Adipocyte (in vitro differentiated cells): ENCODE results near the gene KCNQ4.

ENCODE experiments used
- DNase-seq: peaks from one replicate; pipeline ENCODE4 v3.0.0-alpha.2; 2015; ENCODE audit warnings: low read depth
- H3K27me3 ChIP-seq: replicated peaks from 2 replicates; pipeline ENCODE4 v1.7.0; 2013; ENCODE audit warnings: mild to moderate bottlenecking, low read length, moderate library complexity; ENCODE audit not compliant: control insufficient read depth, insufficient read depth
- H3K36me3 ChIP-seq: 2 replicates; pipeline ENCODE4 v1.7.0; 2013; ENCODE audit warnings: low read length, mild to moderate bottlenecking, moderate library complexity; ENCODE audit not compliant: control insufficient read depth, insufficient read depth, severe bottlenecking
- H3K4me1 ChIP-seq: 2 replicates; pipeline ENCODE4 v1.7.0; 2013; ENCODE audit warnings: mild to moderate bottlenecking, low read length, moderate library complexity; ENCODE audit not compliant: control insufficient read depth, insufficient read depth
- H3K4me3 ChIP-seq: 2 replicates; pipeline ENCODE4 v1.7.0; 2013; ENCODE audit warnings: mild to moderate bottlenecking, low read length, moderate library complexity
- H3K9ac ChIP-seq: 2 replicates; pipeline ENCODE4 v1.7.0; 2013; ENCODE audit warnings: mild to moderate bottlenecking, low read length, moderate library complexity
- H3K9me3 ChIP-seq: 2 replicates; pipeline ENCODE4 v1.7.0; 2013; ENCODE audit warnings: mild to moderate bottlenecking, low read length, moderate library complexity; ENCODE audit not compliant: control insufficient read depth

KCNQ4 gene

DNA sequence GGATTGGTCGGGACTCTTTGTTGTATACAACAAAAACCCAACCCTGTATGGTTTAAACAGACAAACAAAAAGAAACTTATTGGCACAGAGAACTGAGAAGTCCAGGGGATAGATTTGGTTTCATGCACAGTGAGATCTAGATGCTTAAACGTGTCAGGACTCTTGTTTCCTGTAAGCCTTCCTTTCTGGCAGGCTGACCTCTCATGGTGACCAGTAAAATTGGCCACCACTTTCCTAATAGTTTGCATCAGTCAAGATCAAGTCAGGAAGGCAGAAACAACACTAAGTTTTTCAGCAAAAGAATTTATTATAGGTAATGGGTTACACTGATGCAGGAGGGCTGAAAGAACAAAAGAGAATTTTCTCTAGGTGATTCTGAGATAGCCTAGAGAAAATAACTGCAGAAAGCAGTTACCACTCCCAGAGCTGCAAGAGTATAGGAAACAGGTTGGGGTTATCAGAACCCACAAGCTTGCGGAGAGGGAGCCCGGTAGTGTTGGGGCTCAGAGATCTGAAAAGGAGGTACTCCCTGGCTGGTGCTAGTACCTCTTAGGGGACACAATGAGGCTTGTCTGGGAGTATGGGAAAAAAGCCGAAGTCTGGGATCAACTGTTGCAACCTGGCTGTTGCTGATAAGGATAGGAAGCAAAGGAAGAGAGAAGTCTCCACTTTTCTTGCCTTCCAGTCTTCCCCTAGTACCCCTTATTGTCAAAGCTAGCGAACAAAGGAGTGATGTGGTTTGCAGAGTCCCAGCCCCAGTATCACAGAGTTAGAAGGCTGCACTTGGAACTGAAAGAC, 57.1 kb downstream of the KCNQ4 start:
- Histone ChIP-seq H3K9me3 (peaks cover 9% of the 10 kb centered on the region), H3K9ac (no peak overlapping the region), H3K27me3 (peaks cover 34% of the 10 kb centered on the region), H3K4me1 (no peaks in the 10 kb centered on the region), H3K36me3 (no peaks in the 10 kb centered on the region), H3K4me3 (no peak overlapping the region)
- DNase-seq = no peak

- H3K9ac ChIP-seq = no peak overlapping the region
- no peaks in the 10 kb centered on the region for H3K36me3 ChIP-seq
- no peak overlapping the region for H3K4me3 ChIP-seq
- H3K4me1 ChIP-seq = no peaks in the 10 kb centered on the region
- peaks cover 9% of the 10 kb centered on the region for H3K9me3 ChIP-seq
- DNase-seq = no peak
- H3K27me3 ChIP-seq = peaks cover 25% of the 10 kb centered on the region
Measured at GRCh38 chr1:40841602-40842001, 58.0 kb downstream of the KCNQ4 start.

GRCh38 chr1:40842207-40842606, 58.6 kb downstream of the KCNQ4 start:
- no peak for DNase-seq
- Histone ChIP-seq H3K36me3 (no peaks in the 10 kb centered on the region), H3K4me1 (no peaks in the 10 kb centered on the region), H3K9ac (no peak overlapping the region), H3K27me3 (peaks cover 21% of the 10 kb centered on the region), H3K4me3 (no peak overlapping the region), H3K9me3 (peaks cover 9% of the 10 kb centered on the region)

- peaks cover 17% of the 10 kb centered on the region for H3K27me3 ChIP-seq
- H3K9me3 ChIP-seq = peaks cover 9% of the 10 kb centered on the region
- no peaks in the 10 kb centered on the region for H3K36me3 ChIP-seq
- H3K4me1 ChIP-seq = no peaks in the 10 kb centered on the region
- H3K9ac ChIP-seq = no peak overlapping the region
- DNase-seq = no peak
- H3K4me3 ChIP-seq = no peak overlapping the region
Measured at GRCh38 chr1:40842691-40843090, 59.1 kb downstream of the KCNQ4 start.

DNA sequence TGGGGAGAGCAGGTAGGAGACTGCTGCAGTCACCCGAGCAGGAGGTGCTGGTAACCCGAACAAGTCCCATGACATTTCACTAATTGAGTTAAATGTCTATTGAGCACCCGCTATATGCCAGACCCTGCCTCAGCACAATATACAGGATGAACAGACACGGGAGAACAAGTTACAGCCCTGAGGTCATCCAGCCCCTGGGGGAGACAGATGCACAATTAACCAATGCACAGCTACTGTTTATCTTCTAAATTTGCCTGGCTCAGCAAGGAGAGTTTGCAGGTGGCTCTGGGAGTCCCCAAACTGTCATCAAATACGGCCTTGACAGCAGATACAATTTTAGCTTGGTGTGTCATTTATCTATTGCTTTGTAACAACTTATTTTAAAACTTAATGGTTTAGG, 60.5 kb downstream of the KCNQ4 start:
- peaks cover 17% of the 10 kb centered on the region for H3K27me3 ChIP-seq
- no peaks in the 10 kb centered on the region for H3K4me1 ChIP-seq
- H3K9ac ChIP-seq = no peak overlapping the region
- H3K9me3 ChIP-seq = peaks cover 9% of the 10 kb centered on the region
- no peaks in the 10 kb centered on the region for H3K36me3 ChIP-seq
- H3K4me3 ChIP-seq = no peak overlapping the region
- DNase-seq = no peak

GRCh38 chr1:40844887-40845878, 61.6 kb downstream of the KCNQ4 start:
- Histone ChIP-seq H3K4me3 (no peak overlapping the region), H3K9ac (no peak overlapping the region), H3K4me1 (no peaks in the 10 kb centered on the region), H3K36me3 (no peaks in the 10 kb centered on the region), H3K9me3 (peaks cover 9% of the 10 kb centered on the region), H3K27me3 (peaks cover 17% of the 10 kb centered on the region)
- no peak for DNase-seq

DNA sequence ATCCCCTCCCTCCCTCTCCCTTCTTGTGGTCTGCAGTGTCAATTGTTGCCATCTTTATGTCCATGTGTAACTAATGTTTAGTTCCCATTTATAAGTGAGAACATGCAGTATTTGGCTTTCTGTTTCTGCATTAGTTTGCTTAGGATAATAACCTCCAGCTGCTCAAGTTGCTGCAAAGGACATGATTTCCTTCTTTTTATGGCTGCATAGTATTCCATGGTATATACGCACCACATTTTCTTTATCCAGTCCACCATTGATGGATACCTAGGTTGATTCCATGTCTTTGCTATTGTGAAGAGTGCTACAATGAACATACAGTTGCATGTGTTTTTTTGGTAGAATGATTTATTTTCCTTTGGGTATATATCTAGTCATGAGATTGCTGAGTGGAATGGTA, 62.3 kb downstream of the KCNQ4 start:
- no peak overlapping the region for H3K9ac ChIP-seq
- DNase-seq = no peak
- no peaks in the 10 kb centered on the region for H3K4me1 ChIP-seq
- peaks cover 11% of the 10 kb centered on the region for H3K27me3 ChIP-seq
- H3K36me3 ChIP-seq = no peaks in the 10 kb centered on the region
- peaks cover 9% of the 10 kb centered on the region for H3K9me3 ChIP-seq
- no peak overlapping the region for H3K4me3 ChIP-seq

DNA sequence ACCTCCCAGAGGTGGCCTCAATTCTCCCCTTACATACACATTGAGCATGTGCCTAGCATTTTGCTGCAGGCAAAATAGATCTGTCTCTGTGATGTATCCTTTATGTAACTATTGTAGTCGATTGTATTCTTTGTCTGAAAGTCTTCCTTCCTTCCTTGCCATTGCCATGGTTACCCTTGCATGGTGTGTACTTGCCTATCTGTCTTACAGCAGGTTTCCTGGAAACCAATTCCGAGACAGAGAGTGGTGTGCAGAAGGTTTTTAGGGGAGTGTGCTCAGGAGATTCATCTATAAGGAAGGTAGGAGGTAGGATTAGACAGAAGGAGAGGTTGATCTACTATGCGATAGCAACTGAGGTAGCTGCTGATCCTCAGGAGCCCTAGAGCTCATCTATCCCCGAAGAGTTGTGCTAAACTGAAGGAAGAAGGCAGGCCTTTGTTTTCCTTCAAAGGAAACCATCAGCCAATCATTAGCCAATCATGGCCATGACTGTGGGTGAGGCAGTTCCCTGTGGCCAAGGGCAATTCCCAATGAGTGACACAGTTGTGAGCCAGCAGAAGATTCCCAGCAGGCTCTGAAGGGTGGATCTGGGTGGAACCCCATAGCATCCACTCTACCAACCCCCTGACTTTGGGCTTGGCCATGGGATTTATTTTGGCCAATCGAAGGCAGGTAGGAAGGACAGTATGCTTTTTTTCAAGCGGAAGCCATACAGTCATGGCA, 63.6 kb downstream of the KCNQ4 start:
- Histone ChIP-seq H3K9ac (no peak overlapping the region), H3K36me3 (no peaks in the 10 kb centered on the region), H3K4me1 (no peaks in the 10 kb centered on the region), H3K9me3 (peaks cover 9% of the 10 kb centered on the region), H3K27me3 (peaks cover 5% of the 10 kb centered on the region), H3K4me3 (no peak overlapping the region)
- DNase-seq = no peak

DNA sequence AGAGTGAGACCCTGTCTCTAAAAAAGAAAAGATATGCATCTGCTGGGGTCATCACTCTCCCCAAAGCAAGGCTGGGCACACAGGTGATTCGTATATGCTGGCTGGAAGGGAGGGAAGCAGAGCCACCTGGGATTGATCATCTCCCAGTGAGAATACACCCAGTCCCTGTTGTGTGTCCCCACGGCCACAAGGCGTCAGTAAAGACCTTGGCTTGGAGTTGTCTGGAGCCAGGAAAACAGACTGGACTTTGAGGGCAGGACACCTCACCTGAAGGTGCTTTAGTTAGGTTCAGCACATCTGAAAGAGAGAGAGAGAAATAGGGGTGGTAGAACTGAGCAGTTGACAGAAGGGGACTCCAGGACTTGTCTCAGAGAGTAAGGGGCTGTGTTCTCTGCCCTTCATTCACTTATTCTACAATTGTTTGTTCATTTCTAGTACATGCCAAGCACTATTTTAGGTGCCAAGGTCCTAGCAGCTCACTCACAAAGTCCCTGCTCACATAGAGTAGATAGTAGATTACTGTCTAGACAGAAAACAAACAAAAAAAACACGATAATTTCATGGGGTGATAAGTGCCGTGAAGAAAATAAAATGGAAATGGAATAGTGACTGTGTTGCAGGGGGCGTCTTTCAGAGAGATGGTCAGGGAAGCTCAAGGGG, 65.1 kb downstream of the KCNQ4 start:
- DNase-seq = peak; percentile 85
- H3K4me1 ChIP-seq = peaks cover 2% of the 10 kb centered on the region
- no peaks in the 10 kb centered on the region for H3K36me3 ChIP-seq
- H3K4me3 ChIP-seq = no peak overlapping the region
- no peaks in the 10 kb centered on the region for H3K9me3 ChIP-seq
- H3K9ac ChIP-seq = no peak overlapping the region
- peaks cover under 1% of the 10 kb centered on the region for H3K27me3 ChIP-seq

DNA sequence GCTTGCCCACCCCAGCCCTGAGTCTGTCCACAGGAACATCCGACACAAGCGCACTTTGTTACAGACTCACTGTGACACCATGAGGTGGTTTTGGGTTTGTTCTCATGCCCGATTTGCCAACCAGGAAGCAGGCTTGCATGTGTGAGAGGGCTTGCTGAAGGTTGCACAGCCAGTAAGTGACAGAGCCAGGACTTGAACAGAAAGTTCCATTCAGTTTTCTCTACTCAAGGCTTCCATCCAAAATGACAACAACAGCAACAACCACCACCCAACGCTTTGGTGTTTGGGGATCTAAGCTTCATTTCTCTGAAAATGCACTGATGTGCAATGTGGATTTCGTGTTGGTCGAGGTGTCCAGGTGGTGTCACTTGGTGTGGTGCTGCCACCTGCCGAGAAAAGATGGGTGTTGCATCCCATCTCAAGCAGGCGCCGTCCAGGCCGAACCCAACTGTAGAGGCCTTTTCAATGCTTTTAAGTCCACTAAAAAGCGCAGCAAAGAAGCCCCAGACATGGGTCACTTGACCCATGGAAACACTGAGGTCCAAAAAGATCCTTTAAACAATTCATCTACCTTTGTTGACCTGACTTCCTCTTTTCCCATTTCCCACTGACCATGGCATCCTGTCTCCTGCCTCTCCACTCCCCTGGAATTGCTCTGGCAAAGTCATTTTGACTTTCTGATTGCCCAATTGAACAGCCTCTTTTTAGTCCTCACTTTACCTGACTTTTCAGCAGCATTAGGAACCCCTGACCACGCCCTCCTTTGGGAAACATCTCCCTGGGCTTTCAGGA, 66.4 kb downstream of the KCNQ4 start:
- H3K9ac ChIP-seq = peak overlapping the region; percentile 13
- H3K9me3 ChIP-seq = no peaks in the 10 kb centered on the region
- H3K4me3 ChIP-seq = no peak overlapping the region
- peaks cover 2% of the 10 kb centered on the region for H3K4me1 ChIP-seq
- H3K27me3 ChIP-seq = no peaks in the 10 kb centered on the region
- no peaks in the 10 kb centered on the region for H3K36me3 ChIP-seq
- DNase-seq = peak; percentile 80
